Inferior parietal cortex (tissue), 1 donor: ENCODE data around the gene RBM43.
A peak's percentile ranks its signal among the peaks of the same experiment; 100 is the strongest.
"Not testable (repeated sequence)": the region's sequence is repeated elsewhere in the genome, so short reads cannot be mapped to it uniquely, and the experiment has no call there.

Experiments
- DNase-seq: peaks from one replicate; pipeline ENCODE4 v3.0.0-alpha.2; 2016; ENCODE audit errors: extremely low spot score

Gene RBM43

GRCh38 chr2:151261231-151261976, at the start of gene RBM43:
Gene RBM43 (minus strand): TSS chr2:151261863. CDS start chr2:151261727, 136 bp downstream.
- DNase-seq = peak; percentile 78

- DNase-seq = not testable (repeated sequence)
Measured at GRCh38 chr2:151310313-151310712, 48.6 kb upstream of the RBM43 start.

- no peak for DNase-seq
Measured at GRCh38 chr2:151306621-151307020, 45.0 kb upstream of the RBM43 start.

GRCh38 chr2:151305129-151305691, 43.5 kb upstream of the RBM43 start:
- no peak for DNase-seq

- peak; percentile 22 for DNase-seq
Measured at GRCh38 chr2:151302879-151303278, 41.2 kb upstream of the RBM43 start.

GRCh38 chr2:151302404-151302803, 40.7 kb upstream of the RBM43 start:
- DNase-seq = no peak

- no peak for DNase-seq
Measured at GRCh38 chr2:151299920-151300539, 38.4 kb upstream of the RBM43 start.

- peak; percentile 26 for DNase-seq
Measured at GRCh38 chr2:151297882-151298281, 36.2 kb upstream of the RBM43 start.

GRCh38 chr2:151295926-151296325, 34.3 kb upstream of the RBM43 start:
- DNase-seq = not testable (repeated sequence)

- DNase-seq = no peak
Measured at GRCh38 chr2:151292546-151292945, 30.9 kb upstream of the RBM43 start.

GRCh38 chr2:151292141-151292540, 30.5 kb upstream of the RBM43 start:
- no peak for DNase-seq

GRCh38 chr2:151291224-151291623, 29.6 kb upstream of the RBM43 start:
- no peak for DNase-seq

GRCh38 chr2:151289972-151290866, 28.6 kb upstream of the RBM43 start:
- DNase-seq = peak; percentile 34

GRCh38 chr2:151287513-151288250, 26.0 kb upstream of the RBM43 start:
- no peak for DNase-seq

- DNase-seq = no peak
Measured at GRCh38 chr2:151282401-151282800, 20.7 kb upstream of the RBM43 start.

- DNase-seq = no peak
Measured at GRCh38 chr2:151280271-151280670, 18.6 kb upstream of the RBM43 start.

GRCh38 chr2:151278487-151278886, 16.8 kb upstream of the RBM43 start:
- DNase-seq = no peak

GRCh38 chr2:151277067-151277466, 15.4 kb upstream of the RBM43 start:
- DNase-seq = no peak

GRCh38 chr2:151275291-151275690, 13.6 kb upstream of the RBM43 start:
- no peak for DNase-seq

GRCh38 chr2:151271824-151272223, 10.2 kb upstream of the RBM43 start:
- DNase-seq = no peak
